HL-60 (cell line): ENCODE measurements around the gene ATRNL1.

Experiments
- DNase-seq, 2 experiments: peaks; one replicate each; pipeline ENCODE4 v3.0.0-alpha.2; 2010 to 2020; ENCODE audit warnings: low read depth in 1 of 2, low spot score in 1 of 2
- H3K27ac ChIP-seq: fragments of 250-450 bp; sonication (Bioruptor Pico); replicated peaks from 2 replicates; pipeline ENCODE4 v1.5.1; 2020; ENCODE audit warnings: mild to moderate bottlenecking, moderate library complexity
- H3K27me3 ChIP-seq: fragments of 250-450 bp; sonication (Bioruptor Pico); 2 replicates; pipeline ENCODE4 v1.5.1; 2021; ENCODE audit warnings: mild to moderate bottlenecking, moderate library complexity; ENCODE audit not compliant: insufficient read depth, poor library complexity, severe bottlenecking
- H3K4me3 ChIP-seq: replicated peaks from 2 replicates; pipeline ENCODE4 v1.5.1; 2011; ENCODE audit warnings: mild to moderate bottlenecking, control low read depth, low read length; ENCODE audit not compliant: insufficient read depth
- CTCF ChIP-seq: IDR thresholded peaks from one replicate; pipeline ENCODE4 v1.5.1; 2011; ENCODE audit warnings: low read length, control low read depth, inconsistent platforms; ENCODE audit not compliant: insufficient read depth
- GABPA ChIP-seq: IDR thresholded peaks from 2 replicates; pipeline ENCODE4 v1.6.1; 2012; ENCODE audit warnings: low read depth
- POLR2AphosphoS5 ChIP-seq: IDR thresholded peaks from 2 replicates; pipeline ENCODE4 v1.6.1; 2012; ENCODE audit warnings: low read depth
- REST ChIP-seq: IDR thresholded peaks from 2 replicates; pipeline ENCODE4 v1.6.1; 2012; ENCODE audit warnings: low read depth; ENCODE audit not compliant: insufficient replicate concordance
- SPI1 ChIP-seq: IDR thresholded peaks from 2 replicates; pipeline ENCODE4 v1.6.1; 2012; ENCODE audit warnings: low read depth, mild to moderate bottlenecking, borderline replicate concordance

Gene ATRNL1

GRCh38 chr10:115118346-115118745, 25.2 kb downstream of the ATRNL1 start:
- Histone ChIP-seq H3K4me3 (no peak overlapping the region), H3K27me3 (peaks cover 2% of the 10 kb centered on the region), H3K27ac (no peak overlapping the region)
- no peak for DNase-seq
- no peak for TF ChIP-seq POLR2AphosphoS5
- no peak for TF ChIP-seq REST
- no peak for TF ChIP-seq CTCF
- TF ChIP-seq SPI1 = no peak
- no peak for TF ChIP-seq GABPA

- DNase-seq = no peak
- TF ChIP-seq CTCF (no peak), REST (no peak), GABPA (no peak), SPI1 (no peak), POLR2AphosphoS5 (no peak)
- Histone ChIP-seq H3K27me3 (no peaks in the 10 kb centered on the region), H3K4me3 (no peak overlapping the region), H3K27ac (no peak overlapping the region)
Observed at GRCh38 chr10:115125505-115125904, 32.3 kb downstream of the ATRNL1 start.

- DNase-seq = no peak
- Histone ChIP-seq H3K27me3 (no peaks in the 10 kb centered on the region), H3K4me3 (no peak overlapping the region), H3K27ac (no peak overlapping the region)
- TF ChIP-seq SPI1 (no peak), REST (no peak), CTCF (no peak), POLR2AphosphoS5 (no peak), GABPA (no peak)
Observed at GRCh38 chr10:115129752-115130151, 36.6 kb downstream of the ATRNL1 start.
